Esophagus muscularis mucosa (tissue), 4 donors: Measurements from ENCODE around the gene SELENOO. TPM values are rescaled to one million over a fixed set of nuclear protein-coding genes. Genes with fewer than 3 reads are reported as not detected.

Experiments used
- DNase-seq: peaks from one replicate; pipeline ENCODE4 v3.0.0-alpha.2; 2017; ENCODE audit errors: extremely low spot score
- H3K27ac ChIP-seq, 4 donors: fragments of 200-600 bp; sonication (generic); replicated peaks in 1 of 4; 1 replicate in 3 of 4; 2 replicates in 1 of 4; pipeline ENCODE4 v1.5.1; 2016 to 2019; ENCODE audit warnings: mild to moderate bottlenecking in 1 of 4
- H3K27me3 ChIP-seq, 4 donors: fragments of 200-600 bp; sonication (generic); one replicate each; pipeline versions ENCODE4 v1.5.1 to v1.6.0; 2016 to 2019
- H3K36me3 ChIP-seq, 4 donors: fragments of 200-600 bp; sonication (generic); one replicate each; pipeline ENCODE4 v1.5.1; 2016 to 2019
- H3K4me1 ChIP-seq, 4 donors: fragments of 200-600 bp; sonication (generic); one replicate each; pipeline ENCODE4 v1.5.1; 2016 to 2019
- H3K4me3 ChIP-seq, 4 donors: fragments of 200-600 bp; sonication (generic); 1 replicate in 2 of 4; 2 replicates in 2 of 4; pipeline ENCODE4 v1.5.1; 2016 to 2019; ENCODE audit warnings: mild to moderate bottlenecking in 4 of 4, moderate library complexity in 1 of 4
- H3K9me3 ChIP-seq, 4 donors: fragments of 200-600 bp; sonication (generic); 1 replicate in 3 of 4; 2 replicates in 1 of 4; pipeline ENCODE4 v1.5.1; 2016 to 2019
- EP300 ChIP-seq: sonication (generic); formaldehyde crosslinking; IDR thresholded peaks from one replicate; pipeline ENCODE4 v1.6.1; 2017; ENCODE audit warnings: antibody characterized with exemption
- POLR2A ChIP-seq: fragments of 450-650 bp; IDR thresholded peaks from one replicate; pipeline ENCODE4 v1.6.1; 2017; ENCODE audit warnings: antibody characterized with exemption, moderate library complexity, mild to moderate bottlenecking, low read depth
- POLR2AphosphoS5 ChIP-seq, 2 donors: sonication (generic); formaldehyde crosslinking; IDR thresholded peaks; one replicate each; pipeline ENCODE4 v1.6.1; 2017; ENCODE audit warnings: antibody characterized with exemption in 2 of 2
- WGBS: methylation state at CpG from one replicate; pipeline ENCODE4 v1.1.5; 2018; 5-methylcytosine and 5-hydroxymethylcytosine counted together
- intact Hi-C: fragments of 100-400 bp; cut with DNase I; formaldehyde crosslinking; loops from one replicate; pipeline ENCODE4 v1.15.1; 2023
- total RNA-seq, 4 donors: library from RNA; depleted of rRNA; stranded (reverse); fragments of >200 nt; gene quantifications; one replicate each; pipeline versions ENCODE4 v1.1.0 to v1.2.1, GENCODE V29; 2016
- TF ChIP-seq, protein P1 (sequence below), 3 experiments: fragments of 200-600 bp in 2 of 3; fragments of 450-650 bp in 1 of 3; sonication (generic) in 2 of 3; IDR thresholded peaks; one replicate each; pipeline ENCODE4 v1.5.1; 2017 to 2019; ENCODE audit warnings: antibody characterized with exemption in 3 of 3, mild to moderate bottlenecking in 2 of 3, moderate library complexity in 1 of 3

The SELENOO gene
- total RNA-seq, 4 donors from 2014 or later = 22.4 to 41.0 (median 23.0) TPM

DNA sequence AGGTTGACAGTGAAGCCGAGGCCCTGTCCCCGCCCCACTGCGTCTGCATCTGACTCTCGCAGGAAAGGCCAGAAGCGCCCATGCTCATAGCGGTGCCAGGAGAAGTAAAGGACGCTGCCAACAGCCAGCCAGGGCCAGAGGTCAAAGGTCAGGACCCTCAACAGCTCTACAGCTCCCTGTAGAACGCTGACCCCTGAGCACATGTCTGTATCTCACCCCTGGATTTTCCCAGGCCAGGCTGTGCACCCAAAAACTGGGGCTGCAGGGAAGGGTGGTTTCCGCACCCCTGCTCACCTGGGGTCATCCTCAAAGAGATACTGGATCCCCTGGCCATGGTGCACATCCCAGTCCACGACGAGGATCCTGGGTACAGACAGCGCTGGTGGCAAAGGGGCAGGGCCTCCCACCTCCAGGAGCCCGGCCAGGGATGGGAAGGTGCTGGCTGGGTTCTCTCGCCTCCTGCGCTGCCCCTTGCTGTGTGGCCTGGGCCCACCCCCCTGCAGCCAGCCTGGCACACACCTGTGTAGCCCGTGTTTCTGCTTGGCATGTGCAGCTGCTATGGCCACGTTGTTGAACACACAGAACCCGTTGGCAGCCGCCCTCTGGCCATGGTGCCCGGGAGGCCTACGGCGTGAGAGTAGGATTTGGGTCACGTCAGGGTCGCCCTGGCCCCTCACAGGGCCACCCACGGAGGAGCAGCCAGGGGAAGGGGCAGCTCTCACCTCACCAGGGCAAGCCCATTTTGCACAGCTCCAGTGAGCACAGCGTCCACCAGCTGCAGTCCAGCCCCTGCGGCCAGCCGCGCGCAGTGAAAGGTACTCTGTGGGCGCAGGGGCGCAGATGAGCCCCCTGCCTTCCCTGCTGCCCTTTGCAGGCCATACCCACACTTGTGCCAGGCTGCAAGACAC is 48.8 kb downstream of the SELENOO start:
- Histone ChIP-seq H3K27me3 (no peaks in the 10 kb centered on the region), H3K36me3 (peaks cover 0 to 22% (median 10%) of the 10 kb centered on the region in 4 donors), H3K4me1 (peaks cover 34 to 71% (median 55%) of the 10 kb centered on the region in 4 donors), H3K4me3 (peak overlapping the region in 3 of 4 donors; percentile 68 to 82 (median 75)), H3K9me3 (no peaks in the 10 kb centered on the region), H3K27ac (no peak overlapping the region)
- WGBS = 83% methylated on average over 14 of the region's 32 CpGs
- intact Hi-C loops = loop anchor here (10.0 kb wide), 1 partner anchor 225 kb away; the partner anchor contains the start of gene SBF1
- TF ChIP-seq POLR2A (no peak), POLR2AphosphoS5 (IDR thresholded peaks at IDR 0.05) (no peak), EP300 (no peak)
- TF ChIP-seq, protein P1, sequence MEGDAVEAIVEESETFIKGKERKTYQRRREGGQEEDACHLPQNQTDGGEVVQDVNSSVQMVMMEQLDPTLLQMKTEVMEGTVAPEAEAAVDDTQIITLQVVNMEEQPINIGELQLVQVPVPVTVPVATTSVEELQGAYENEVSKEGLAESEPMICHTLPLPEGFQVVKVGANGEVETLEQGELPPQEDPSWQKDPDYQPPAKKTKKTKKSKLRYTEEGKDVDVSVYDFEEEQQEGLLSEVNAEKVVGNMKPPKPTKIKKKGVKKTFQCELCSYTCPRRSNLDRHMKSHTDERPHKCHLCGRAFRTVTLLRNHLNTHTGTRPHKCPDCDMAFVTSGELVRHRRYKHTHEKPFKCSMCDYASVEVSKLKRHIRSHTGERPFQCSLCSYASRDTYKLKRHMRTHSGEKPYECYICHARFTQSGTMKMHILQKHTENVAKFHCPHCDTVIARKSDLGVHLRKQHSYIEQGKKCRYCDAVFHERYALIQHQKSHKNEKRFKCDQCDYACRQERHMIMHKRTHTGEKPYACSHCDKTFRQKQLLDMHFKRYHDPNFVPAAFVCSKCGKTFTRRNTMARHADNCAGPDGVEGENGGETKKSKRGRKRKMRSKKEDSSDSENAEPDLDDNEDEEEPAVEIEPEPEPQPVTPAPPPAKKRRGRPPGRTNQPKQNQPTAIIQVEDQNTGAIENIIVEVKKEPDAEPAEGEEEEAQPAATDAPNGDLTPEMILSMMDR (IDR thresholded peaks at IDR 0.05) = no peak
- no peak for DNase-seq

DNA sequence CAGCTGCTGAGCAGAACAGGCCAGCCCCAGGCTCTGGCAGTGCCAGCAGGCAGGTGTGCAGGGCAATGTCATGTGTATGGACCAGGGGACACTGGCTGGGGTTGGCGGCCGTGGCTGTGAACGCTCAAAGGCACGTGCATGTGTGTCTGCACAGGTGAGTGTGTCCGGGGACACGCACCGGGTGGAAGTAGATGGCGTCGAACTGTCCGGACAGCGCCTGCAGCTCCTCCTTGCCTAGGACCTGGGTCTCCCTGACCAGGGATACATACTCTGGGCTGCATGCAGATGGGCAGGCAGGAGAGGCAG is 49.4 kb downstream of the SELENOO start:
- 87% methylated on average over 10 of the region's 11 CpGs for WGBS
- Histone ChIP-seq H3K36me3 (peaks cover 0 to 23% (median 12%) of the 10 kb centered on the region in 4 donors), H3K4me3 (peak overlapping the region; percentile 68 to 82 (median 76)), H3K27ac (peak overlapping the region in 3 of 4 donors; percentile 72 to 80 (median 75)), H3K27me3 (no peaks in the 10 kb centered on the region), H3K9me3 (no peaks in the 10 kb centered on the region), H3K4me1 (peaks cover 34 to 69% (median 55%) of the 10 kb centered on the region in 4 donors)
- TF ChIP-seq, protein P1 (IDR thresholded peaks at IDR 0.05) = no peak
- TF ChIP-seq POLR2AphosphoS5 (IDR thresholded peaks at IDR 0.05) = no peak
- TF ChIP-seq POLR2A = no peak
- no peak for TF ChIP-seq EP300
- DNase-seq = no peak
- intact Hi-C loops = no loop called here

DNA sequence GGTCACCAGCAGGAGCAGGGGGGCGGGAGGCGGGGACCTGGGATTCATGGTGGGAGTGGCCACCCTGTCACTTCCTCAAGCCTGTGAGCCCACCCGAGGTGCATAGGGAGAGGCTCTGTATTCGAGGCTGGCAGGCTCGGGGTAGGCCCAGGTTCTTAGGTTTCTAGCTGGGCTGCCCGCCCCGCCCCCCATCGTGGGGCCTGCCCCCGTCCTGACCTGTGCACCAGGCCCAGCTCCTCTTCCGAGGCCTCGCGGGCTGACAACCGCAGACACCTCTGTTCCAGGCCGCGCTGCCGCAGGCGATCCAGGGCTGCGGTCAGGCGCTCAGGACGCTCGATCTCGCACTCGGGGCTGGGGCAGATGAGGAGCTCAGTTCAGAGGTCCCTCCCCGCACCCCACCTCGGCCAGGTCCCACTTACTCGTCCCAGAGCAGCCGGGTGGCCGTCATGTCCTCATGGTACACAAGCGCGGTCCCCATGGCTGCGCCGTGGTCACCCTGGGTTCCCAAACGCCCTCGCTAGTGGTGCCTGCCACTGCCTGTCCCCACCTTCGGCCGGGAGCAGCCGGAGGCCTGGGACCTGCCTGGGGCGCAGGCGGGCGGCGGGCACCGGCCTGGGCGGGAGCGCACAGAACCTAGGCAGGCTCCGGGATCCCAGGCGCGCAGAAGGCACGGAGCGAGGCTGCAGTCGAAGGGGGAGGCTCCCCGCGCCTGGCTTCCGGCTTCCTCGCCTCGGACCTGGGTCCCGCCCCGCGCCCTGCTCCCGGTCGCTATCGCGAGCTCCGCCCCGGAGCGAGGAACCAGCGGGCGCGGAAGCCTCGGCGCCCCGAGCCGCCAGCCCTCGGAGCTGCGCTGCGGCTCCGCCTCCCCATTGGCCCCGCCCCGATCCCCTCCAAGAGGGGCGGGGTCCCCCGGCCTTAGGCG is 50.0 kb downstream of the SELENOO start, which contains the start of gene HDAC10:
HDAC10 (minus strand) TSS at position 711 of the 922 bp plus-strand sequence; CDS start at position 478, 233 bp downstream.
- Histone ChIP-seq H3K4me1 (peaks cover 28 to 63% (median 49%) of the 10 kb centered on the region in 4 donors), H3K27ac (peak within 1 kb of the TSS; percentile 72 to 83 (median 78)), H3K36me3 (peaks cover 0 to 29% (median 14%) of the 10 kb centered on the region in 4 donors), H3K27me3 (no peaks in the 10 kb centered on the region), H3K9me3 (no peaks in the 10 kb centered on the region), H3K4me3 (peak within 1 kb of the TSS; percentile 68 to 82 (median 76))
- intact Hi-C loops = no loop called here
- DNase-seq = no peak
- 0% methylated on average over 3 of the region's 81 CpGs for WGBS
- TF ChIP-seq, protein P1 (IDR thresholded peaks at IDR 0.05) = no peak
- TF ChIP-seq EP300 = no peak
- TF ChIP-seq POLR2AphosphoS5 (IDR thresholded peaks at IDR 0.05) = peak in 1 of 2 donors; percentile 59
- TF ChIP-seq POLR2A = no peak

DNA sequence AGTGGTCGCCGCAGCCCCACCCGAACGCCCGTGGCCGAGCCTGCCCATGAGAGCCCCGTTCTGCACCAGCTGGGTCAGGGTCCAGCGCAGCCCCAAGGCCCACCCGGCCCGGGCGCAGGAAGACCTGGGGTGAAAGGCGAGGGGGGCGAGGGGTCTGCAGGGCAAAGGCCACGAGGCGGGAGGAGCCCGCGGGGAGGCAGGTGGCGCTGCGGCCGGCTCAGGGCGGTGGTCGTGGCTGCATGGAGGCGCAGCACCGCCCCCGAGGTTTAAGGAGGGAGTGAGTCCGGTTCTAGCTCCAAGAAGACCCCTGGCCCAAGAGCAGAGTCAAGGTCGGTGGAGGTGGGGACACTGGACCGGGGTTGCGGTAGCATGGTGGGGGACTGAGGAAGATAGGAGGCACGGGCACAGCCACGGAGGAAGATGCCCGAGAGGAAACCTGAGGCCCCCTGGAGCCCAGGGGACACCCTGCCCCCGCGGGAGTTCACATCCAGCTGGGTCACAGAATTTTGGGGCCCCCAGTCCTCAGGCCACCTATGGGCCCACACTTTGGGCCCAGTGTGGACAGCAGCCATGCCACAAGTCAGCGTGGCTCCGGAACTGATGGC is 50.8 kb downstream of the SELENOO start:
- no peaks in the 10 kb centered on the region for H3K9me3 ChIP-seq
- H3K4me3 ChIP-seq = peak overlapping the region; percentile 68 to 82 (median 76)
- intact Hi-C loops = loop anchor here (1.0 kb wide), 1 partner anchor 91 kb away; no protein-coding TSS in a partner anchor
- WGBS = 0% methylated on average over 6 of the region's 36 CpGs
- DNase-seq = no peak
- no peaks in the 10 kb centered on the region for H3K27me3 ChIP-seq
- H3K27ac ChIP-seq = peak overlapping the region; percentile 72 to 83 (median 78)
- no peak for TF ChIP-seq EP300
- no peak for TF ChIP-seq POLR2AphosphoS5 (IDR thresholded peaks at IDR 0.05)
- TF ChIP-seq, protein P1 (IDR thresholded peaks at IDR 0.05) = no peak
- no peak for TF ChIP-seq POLR2A
- H3K4me1 ChIP-seq = peaks cover 24 to 56% (median 44%) of the 10 kb centered on the region in 4 donors
- H3K36me3 ChIP-seq = peaks cover 0 to 23% (median 8%) of the 10 kb centered on the region in 4 donors
